HG03045 (cell line): ENCODE measurements around the gene LEP.
A peak's percentile ranks its signal among the peaks of the same experiment; 100 is the strongest.

Experiments
- ATAC-seq: cut with Tn5 transposase; IDR thresholded peaks from one replicate; pipeline ENCODE4 v1.9.1; 2021; ENCODE audit warnings: mild to moderate bottlenecking, moderate library complexity; ENCODE audit not compliant: unreplicated experiment

Gene LEP

DNA sequence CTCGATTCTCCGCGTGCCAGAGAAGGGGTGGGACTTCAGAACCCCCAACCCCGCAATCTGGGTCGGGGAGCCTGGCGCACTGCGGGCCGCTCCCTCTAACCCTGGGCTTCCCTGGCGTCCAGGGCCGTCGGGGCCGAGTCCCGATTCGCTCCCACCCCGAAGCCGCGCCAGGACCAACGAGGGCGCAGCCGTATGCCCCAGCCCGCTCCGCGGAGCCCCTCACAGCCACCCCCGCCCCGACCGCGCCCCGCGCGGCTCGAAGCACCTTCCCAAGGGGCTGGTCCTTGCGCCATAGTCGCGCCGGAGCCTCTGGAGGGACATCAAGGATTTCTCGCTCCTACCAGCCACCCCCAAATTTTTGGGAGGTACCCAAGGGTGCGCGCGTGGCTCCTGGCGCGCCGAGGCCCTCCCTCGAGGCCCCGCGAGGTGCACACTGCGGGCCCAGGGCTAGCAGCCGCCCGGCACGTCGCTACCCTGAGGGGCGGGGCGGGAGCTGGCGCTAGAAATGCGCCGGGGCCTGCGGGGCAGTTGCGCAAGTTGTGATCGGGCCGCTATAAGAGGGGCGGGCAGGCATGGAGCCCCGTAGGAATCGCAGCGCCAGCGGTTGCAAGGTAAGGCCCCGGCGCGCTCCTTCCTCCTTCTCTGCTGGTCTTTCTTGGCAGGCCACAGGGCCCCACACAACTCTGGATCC, at the start of gene LEP:
Gene LEP, plus strand, starts transcription at position 583 of the 691 bp plus-strand sequence. CDS start 10,741 bp downstream, outside the sequence.
- ATAC-seq: no peak

DNA sequence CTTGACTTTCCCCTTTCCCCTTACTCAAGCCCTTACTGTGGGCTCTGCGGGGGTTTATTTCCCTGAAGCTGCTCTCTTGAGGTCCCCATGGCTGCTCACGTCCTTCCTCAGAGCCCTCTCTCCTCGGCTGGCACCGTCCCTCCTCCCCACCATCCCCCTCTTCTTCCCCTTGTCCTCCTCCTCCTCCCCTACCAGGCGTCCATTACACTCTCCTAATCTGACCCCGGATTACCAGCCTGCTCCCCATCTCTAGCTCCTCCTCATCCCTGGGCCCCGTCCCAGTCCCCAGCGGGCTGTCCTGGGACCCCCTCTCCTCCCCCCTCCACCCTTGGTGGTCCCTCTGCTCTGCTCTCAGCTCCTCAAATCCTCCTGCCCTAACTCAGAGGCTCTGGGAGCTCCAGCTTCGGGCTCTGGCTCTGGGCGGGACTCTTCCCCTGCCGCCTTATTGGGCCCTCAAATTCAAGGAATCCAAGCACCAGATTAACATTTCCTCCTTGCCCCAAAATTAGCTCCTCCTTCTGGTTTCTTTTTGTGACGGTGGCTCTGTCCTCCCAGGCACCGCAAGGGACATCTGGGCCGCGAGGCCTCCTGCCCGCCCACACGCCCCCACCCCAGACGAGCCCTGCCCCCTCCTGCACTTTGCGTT, 48.5 kb upstream of the LEP start:
- ATAC-seq: no peak

DNA sequence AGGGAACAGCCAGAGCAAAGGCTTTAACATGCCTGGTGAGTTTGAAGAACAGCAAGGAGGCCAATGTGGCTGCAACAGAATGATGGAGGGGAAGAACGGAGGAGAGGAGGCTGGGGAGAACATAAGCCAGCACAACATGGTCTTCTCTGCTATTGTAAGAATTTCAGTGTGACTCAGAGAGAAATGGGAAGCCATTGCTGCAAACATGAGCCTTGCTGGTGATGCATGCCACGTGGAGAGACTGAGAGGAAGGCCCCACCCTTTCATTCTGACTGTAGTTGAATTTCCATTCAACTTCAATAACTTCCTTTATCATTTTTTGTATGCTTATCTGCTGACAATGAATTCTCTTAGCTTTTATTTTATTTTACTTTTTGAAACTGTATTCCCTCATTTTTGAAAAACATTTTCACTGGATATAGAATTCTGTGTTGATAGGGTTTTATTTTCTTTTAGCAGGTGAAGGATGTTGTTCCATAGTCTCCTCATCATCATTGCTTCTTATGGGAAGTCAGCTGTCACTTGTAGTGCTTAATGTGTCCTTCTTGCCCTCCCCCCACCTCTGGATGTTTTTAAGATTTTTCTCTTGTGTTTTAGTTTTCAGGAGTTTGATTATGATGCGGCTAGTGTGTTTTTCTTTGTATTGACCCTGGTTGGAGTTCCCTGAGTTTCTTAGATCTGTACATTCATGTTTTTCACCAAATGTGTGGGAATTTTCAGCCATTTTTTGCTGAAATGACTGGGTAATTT, 46.4 kb upstream of the LEP start:
- no peak for ATAC-seq

DNA sequence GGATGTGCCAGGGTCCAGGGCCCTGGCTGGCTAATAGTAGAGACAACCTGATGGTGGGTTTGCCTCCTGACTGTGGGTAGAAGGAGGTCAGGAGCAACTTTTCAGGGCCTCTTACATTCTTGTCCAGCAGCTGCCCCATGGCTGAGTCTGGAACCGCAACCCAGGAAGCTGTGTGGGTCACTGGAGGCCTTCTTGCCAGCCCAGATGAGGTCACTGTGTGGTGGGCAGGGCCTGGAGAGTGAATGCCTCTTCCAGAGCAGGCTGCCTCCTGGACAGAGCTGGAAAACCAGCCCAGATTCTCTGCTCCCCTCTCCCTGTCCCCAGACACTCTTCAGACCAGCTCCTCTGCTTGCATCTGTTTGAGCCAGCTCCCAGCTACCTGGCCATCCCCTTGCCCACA, 43.5 kb upstream of the LEP start:
- no peak for ATAC-seq

DNA sequence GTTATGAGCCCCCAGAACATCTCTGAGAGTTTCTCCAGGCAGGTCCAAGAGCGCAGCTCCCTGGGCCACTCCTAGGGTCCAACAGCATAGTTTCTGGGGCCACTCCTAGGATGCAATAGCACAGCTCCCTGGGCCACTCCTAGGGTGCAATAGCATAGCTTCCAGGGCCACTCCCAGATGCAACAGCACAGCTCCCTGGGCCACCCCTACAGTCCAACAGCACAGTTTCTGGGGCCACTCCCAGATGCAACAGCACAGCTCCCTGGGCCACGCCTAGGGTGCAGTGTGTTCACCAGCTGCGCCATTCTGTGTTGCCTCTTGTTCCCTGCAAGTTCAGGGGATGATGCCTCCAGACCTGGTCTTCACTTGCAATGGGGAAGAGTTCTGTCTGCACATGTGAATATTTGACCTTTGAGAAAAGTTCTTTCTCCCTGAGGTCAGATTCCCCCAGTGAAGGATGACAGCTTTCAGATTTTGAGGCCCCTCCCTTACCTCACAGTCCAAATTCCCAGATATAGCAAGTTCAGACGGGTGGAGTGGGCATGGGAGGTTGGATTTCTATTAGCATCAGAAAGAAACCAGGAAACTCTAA, 43.0 kb upstream of the LEP start:
- ATAC-seq: no peak

DNA sequence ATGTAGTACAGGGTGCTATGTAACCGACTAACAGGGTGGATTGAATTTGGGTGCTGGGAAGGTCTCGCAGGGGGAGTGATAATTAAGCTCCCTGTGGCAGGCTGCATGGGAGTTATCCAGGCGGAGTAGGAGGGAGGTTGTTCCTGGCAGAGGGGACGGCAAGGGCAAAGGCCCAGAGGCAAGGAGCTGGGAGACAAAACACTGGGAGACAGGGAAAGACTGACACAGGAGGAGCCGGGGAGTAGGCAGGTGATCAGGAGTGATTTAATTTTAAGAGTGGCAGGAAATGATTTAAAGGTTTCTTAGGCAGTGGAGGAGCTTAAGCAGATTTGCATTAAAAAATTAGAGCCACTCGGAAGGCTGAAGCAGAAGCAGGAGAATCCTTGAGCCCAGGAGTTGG, 40.7 kb upstream of the LEP start:
- no peak for ATAC-seq

DNA sequence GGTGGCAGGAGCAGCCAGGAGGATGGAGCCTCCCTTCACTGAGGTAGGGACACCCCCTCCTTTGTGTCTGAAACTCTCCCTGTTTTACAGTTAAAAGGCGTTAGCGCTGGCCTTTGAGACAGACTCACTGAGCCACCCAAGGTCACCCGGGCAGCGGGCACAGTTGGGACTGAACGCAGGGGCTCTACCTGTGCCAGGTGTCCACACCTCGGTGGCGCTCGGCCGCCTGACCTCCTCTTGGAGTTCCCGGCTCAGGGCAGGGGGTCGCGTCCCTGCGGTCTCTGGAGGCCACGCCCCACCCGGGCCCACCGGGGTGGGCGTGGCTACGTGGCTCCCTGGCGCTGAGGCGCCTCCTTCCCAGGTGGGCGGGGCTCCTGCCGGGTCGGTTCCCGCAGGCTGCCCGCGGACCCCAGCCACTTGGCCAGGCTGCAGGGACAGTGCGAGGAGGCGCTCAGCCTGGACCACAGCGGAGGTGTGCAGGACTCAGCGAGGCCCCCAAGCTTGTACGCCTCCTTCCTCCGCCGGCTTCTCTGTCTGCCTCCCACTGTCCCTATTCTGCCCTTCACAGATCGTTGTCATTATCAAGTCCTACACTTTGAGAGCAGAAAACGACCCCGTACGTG, 39.9 kb upstream of the LEP start:
- no peak for ATAC-seq

DNA sequence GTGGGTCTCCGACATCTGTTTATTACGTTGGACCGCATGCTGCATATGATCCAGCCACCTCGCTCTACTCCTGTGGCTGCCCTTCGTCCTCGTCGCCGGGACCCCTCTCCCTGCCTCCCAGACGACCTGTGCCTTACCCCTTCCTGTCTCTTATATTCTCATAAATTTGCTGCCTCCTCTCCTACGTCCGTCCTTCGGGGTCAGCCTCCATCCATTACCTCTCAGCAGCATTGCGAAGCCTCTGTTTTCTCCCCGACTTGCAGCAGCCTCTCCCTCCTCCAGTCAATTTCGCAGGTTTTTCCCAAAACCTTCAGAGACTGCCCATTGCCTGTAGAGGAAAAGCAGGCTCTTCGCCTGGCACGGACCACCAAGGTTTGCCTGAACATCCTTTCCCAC, 39.4 kb upstream of the LEP start:
- no peak for ATAC-seq

DNA sequence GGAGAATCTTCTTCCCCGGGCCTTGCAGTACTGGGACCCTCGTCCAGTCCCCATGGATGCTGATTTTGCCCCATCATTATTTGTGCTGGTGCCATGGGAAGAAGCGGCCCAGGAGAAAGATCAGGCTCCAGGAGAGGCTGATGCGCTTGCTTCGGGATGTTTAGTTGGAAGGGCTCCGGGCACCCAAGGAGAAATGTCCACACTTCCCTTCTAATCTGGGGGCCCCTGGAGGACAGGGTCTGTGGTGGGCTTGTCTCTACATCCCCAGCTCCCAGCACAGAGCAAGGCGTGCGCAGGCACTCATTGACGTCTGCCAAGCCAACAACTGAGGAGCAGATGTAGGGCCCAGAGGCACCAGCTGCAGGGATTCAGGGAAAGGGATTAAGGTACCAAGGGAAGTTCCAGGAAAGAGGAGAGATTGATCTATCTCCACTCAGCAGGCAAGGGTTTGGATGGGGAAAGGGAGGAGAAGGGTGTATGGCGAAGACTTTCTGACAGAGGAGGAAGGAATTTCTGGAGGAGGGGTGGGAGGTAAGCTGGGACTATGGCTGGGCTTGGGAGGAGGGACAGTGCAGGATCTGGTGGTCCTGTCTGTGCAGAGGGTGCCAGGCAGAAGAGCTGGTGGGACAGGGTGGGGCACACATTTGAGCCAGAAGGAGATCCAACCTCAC, 38.7 kb upstream of the LEP start:
- no peak for ATAC-seq

DNA sequence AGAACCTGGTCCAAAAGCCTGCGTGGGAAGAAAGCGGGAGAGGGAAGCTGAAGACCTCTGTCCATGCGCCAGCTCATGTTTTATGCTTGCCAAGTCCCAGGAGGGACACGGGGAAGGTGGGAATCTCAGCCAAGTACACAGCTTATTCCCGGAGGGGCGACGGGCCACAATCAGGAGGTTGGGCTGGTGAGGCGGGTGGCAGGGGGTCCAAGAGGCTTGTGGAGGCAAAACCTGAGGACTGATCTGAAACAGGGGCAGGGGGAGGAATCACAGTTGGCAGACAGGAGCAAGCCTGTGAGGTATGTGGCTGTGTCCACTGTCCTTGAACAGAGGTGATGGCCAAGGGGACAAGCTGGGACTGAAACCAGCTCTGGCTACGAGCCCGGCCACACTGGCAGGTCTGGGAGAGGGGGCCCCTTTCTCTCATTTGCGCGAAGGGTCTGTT, 38.0 kb upstream of the LEP start:
- no peak for ATAC-seq

DNA sequence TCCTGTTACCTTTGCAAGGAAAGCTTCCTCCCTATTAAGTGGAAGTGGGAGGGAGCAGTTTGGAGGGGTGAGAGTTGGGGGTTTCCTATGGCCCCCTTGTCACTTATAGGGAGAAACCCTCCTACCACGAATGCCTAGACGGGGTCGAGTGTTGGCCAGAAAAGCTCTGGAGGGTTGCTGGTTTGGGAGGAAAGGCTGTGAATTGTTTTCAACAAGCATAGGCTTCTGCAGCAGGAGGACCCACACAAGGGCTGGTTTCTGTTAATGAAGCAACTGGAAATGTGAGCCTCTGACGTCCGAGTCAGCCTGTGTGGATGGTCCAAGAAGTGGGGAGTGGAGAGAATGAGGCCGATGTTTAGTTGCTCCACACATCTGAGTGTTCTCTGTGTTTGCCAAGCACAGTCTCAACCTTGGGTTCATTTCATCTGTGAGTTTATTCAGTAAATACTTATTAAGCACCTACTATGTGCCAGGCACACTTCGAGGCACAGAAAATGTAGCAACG, 37.3 kb upstream of the LEP start:
- ATAC-seq: no peak

DNA sequence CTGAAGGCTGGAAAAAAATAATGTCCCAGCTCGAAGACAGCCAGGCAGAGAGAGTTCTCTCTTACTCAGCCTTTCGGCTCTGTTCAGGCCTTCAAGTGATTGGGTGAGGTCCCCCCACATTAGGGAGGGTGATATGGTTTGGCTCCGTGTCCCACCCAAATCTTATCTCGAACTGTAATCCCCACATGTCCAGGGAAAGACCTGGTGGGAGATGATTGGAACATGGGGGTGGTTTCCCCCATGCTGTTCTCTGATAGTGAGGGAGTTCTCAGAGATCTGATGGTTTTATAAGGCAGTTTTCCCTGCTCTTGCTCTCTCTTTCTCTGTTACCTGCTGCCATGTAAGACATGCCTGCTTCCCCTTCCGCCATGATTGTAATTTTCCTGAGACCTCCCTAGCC, 36.6 kb upstream of the LEP start:
- no peak for ATAC-seq

DNA sequence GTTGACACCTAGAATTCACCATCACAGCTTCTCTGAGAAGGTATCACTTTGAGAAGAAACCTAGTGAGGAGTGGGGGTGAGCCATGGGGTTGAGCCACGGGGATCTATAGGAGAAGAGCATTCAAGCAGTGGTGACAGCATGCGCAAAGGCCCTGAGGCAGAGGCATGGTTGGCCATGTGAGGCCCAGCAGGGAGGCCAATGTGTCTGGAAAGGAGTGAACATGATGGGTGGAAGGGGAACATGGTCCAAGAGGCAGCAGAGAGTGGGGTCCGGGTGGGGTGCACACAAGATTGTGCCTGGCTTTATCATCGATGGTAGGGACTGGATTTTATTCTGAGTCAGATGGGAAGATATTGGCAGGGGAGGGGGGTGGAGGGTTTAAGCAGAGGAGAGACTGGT, 36.0 kb upstream of the LEP start:
- no peak for ATAC-seq

DNA sequence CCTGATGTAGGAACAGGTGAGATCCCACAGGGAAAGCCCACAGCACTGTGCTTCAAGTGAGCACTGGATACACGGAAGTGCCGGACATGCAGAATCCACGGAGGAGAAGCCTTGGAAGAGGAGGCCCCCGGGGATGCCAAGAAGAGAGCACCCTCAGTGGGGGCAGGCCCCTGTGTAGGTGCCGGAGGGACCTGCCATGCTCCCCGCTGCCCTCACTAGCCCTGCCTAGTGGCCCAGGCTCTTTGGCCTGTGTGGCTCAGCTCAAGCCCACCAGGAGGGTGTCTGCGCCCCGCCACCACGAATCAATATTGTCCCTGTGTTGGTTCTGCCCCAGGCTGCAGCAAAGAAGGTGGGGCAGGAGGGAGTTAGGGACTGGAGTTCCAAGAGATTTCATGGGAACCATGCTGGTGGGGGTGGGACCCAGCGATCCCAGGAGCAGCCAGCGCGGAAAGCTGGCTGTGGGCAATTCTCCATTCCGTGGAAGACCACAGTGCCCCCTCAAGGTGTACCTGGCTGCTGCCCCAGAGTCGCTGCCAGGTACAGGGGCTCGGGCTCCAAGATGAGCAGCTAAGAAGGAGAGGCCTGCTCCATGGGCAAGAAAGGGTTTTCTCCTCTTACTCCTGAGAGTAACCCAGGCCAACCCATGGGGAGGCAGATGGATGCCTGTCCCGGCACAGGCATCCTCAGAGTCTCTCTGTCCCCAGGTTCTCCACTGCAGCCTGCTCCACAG, 34.9 kb upstream of the LEP start:
- no peak for ATAC-seq

DNA sequence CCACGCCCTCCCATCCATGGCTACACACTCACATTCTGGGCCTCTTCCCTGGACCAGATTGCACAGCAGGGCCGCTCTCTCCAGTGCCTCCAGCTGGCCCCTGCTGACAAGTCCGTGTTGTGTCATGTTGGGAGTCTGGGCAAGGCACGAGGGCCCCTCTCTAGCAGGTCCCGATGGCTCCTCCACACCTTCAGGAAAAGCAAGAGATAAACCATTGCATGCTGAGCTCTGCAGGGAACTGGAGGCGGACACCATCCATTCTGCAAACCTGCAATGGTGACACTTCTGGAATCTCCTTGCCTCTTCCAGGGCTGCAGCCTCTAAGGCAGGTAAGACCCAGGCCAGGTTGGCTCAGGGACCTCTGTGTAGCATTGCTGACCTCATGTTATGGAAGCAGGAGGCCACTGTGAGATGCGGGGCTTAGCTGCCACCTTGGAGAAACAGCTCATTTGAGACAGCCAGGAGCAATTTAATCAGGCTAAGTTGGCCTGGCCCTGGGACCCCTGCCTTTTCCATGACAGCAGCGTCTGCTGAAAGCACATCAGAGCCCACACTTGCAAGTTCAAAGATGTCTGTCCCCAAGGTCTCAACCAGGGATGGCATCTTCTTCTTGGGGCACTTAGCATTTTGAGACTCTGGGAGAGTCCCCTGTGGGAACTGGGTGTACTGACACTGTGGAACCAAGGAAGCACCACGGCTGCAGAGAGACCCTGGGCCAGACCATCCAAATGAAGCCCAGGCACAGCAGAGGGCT, 34.2 kb upstream of the LEP start:
- ATAC-seq: no peak

DNA sequence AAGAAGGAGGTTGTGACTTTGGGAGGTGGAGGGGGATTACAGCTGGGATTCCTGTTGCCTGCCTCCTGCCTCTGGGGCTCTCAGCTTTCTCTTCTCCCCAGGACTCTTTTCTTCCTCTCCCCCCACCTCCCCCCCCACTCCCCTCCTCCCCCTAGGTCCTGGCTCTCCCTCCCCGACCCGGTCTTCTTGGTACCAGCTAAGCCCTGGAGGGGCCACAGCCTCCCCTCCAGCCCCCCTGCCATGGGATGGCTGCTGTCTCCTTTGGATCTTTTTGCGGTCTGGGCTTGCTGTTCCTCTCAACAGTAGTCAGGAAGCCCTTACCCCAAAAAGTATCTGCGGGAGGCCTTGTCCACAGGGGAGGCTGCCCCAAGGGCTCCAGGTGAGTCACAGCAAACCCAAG, 33.5 kb upstream of the LEP start:
- no peak for ATAC-seq

DNA sequence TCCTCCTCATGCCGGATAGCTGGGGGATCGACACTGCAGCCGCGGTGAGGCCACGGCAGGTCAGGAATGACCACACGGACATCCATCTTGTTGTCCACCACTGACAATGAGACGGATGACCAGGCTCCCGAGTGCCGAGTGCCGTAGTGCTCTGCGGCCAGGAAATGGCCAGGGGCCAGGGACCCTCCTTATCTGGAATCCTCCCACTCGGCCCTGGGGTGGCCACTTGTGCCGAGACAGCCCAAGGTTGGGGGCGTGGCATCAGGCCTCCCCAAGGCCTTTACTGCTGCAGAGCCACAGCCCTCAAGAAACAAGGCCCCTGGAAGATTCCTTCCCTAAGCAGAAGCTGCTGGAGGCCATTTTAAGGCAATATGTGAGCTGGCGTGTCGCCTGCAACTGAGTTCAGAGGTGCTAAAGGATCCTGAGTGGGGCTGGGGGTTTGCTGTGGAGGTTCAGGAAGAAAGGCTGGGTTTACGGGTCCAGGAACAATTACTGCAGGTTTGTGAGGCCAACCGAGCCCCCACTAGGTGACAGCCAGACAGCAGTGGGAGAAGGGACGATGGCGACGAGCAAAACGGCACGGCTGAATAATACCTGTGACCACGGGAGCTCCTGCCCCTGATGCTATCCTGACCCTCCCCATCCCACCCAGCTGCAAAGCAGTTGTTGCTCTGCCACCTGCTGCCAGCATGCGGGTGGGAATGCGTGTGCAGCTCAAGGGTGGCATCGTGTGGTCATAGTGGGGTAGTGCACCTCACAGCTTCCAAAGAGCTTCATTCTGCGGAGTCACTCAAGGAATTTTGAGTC, 31.6 kb upstream of the LEP start:
- ATAC-seq: peak; percentile 58

DNA sequence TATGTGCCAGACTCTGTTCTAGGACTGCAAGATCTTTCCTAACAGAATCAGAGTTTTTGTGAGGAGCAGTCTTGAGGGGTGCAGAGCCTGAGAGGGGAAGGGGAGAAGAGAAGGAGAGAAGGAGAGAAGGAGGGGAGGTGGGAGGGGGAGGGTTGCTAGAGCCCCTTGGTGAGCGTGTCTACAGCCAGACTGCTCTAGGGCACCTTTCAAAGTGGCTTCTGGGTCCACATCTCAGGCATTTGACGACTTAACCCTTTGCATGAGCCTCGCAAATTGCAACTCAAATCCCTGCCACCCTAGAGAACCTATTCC, 31.1 kb upstream of the LEP start:
- ATAC-seq: no peak
